Measurements from ENCODE around the gene TNFRSF4.

TNFRSF4 gene

DNA sequence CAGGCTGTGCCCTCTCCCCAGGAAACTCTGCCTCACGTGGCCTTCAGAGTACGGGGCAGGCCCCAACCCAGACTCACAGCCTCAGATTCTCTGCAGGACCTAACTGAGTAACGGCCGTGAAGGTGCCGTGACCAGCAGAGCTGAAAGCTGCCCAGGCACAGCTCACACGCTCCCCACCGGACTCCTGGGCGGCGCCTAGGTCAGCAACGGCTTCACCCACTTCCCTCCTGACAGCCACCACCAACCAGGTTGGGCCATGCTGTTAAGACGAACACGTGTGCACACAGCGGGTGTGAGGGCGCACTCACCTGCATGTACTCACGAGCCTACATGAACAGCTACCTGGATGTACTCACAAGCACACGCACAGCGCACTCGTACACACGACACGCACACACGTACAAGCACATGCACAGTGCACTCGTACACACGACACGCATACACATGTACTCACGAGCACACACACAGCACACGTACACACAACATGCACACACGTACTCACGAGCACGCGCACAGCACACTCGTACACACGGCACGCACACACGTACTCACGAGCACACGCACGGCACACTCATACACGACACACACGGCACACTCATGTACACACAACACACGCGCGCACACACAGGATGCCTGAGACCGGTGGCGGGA lies 8.7 kb upstream of the TNFRSF4 start:
- H3K4me2 ChIP-seq: no peak overlapping the region
- H4K20me1 ChIP-seq (ENCODE audit: insufficient read depth): no peaks in the 10 kb centered on the region
- TF ChIP-seq, protein P1, sequence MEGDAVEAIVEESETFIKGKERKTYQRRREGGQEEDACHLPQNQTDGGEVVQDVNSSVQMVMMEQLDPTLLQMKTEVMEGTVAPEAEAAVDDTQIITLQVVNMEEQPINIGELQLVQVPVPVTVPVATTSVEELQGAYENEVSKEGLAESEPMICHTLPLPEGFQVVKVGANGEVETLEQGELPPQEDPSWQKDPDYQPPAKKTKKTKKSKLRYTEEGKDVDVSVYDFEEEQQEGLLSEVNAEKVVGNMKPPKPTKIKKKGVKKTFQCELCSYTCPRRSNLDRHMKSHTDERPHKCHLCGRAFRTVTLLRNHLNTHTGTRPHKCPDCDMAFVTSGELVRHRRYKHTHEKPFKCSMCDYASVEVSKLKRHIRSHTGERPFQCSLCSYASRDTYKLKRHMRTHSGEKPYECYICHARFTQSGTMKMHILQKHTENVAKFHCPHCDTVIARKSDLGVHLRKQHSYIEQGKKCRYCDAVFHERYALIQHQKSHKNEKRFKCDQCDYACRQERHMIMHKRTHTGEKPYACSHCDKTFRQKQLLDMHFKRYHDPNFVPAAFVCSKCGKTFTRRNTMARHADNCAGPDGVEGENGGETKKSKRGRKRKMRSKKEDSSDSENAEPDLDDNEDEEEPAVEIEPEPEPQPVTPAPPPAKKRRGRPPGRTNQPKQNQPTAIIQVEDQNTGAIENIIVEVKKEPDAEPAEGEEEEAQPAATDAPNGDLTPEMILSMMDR (conservative IDR thresholded peaks at IDR 0.05; ENCODE audit: low read depth, low read length): no peak
- H2AFZ ChIP-seq (ENCODE audit: low read depth): no peak overlapping the region
- peaks cover 7% of the 10 kb centered on the region; the same call in 1 of the 2 replicates for H3K79me2 ChIP-seq (ENCODE audit: insufficient read depth, low read depth)
- H3K4me3 ChIP-seq (IDR thresholded peaks at IDR 0.05; ENCODE audit: insufficient read depth, low read depth, low read length): no peak overlapping the region
- no peaks in the 10 kb centered on the region for H3K27me3 ChIP-seq (ENCODE audit: insufficient read depth, low read depth)
- peaks cover 6% of the 10 kb centered on the region; the same call in 1 of the 2 replicates for H3K36me3 ChIP-seq (ENCODE audit: insufficient read depth)
- no peaks in the 10 kb centered on the region for H3K4me1 ChIP-seq (ENCODE audit: low read depth, poor library complexity, severe bottlenecking)
- H3K9ac ChIP-seq: no peak overlapping the region
- H3K27ac ChIP-seq: no peak overlapping the region

DNA sequence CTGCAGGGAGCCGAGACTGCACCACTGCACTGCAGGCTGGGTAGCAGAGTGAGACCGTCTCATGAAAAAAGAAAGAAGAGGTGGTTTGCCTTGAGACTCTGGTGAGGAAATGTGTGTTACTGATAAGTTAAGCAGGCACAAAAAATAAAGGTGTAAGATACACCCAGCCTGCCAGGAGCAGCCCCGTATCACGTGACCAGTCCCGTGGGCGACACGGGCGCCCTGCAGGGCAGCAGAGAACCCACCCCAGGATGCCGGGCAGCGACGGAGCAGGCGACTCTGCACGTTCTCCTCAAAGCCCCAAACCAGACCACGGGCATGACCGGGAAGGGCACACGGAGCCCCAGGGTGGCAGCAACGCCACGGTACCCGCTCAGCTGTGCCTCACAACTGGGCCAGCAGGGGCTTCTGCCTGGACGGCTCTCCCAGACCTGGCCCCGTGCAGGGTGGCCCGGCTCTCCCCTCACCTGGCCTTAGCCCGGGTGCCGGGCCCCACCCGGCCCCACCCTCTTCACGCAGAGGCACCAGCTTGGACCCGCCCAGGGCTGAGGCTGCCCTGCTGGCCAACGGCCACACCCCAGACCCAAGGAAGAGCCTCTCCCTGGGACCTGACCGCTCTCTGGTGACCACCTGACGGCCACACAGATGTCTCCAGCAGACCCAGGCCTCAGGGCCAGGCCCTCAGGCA lies 8.1 kb upstream of the TNFRSF4 start:
- Histone ChIP-seq H4K20me1 (ENCODE audit: insufficient read depth) (no peaks in the 10 kb centered on the region), H3K4me3 (IDR thresholded peaks at IDR 0.05; ENCODE audit: insufficient read depth, low read depth, low read length) (no peak overlapping the region), H3K4me1 (ENCODE audit: low read depth, poor library complexity, severe bottlenecking) (no peaks in the 10 kb centered on the region), H2AFZ (ENCODE audit: low read depth) (no peak overlapping the region), H3K36me3 (ENCODE audit: insufficient read depth) (peaks cover 6% of the 10 kb centered on the region; the same call in 1 of the 2 replicates), H3K27ac (no peak overlapping the region), H3K9ac (no peak overlapping the region), H3K4me2 (no peak overlapping the region), H3K27me3 (ENCODE audit: insufficient read depth, low read depth) (no peaks in the 10 kb centered on the region), H3K79me2 (ENCODE audit: insufficient read depth, low read depth) (peaks cover 7% of the 10 kb centered on the region; the same call in 1 of the 2 replicates)
- TF ChIP-seq, protein P1 (conservative IDR thresholded peaks at IDR 0.05; ENCODE audit: low read depth, low read length): no peak

DNA sequence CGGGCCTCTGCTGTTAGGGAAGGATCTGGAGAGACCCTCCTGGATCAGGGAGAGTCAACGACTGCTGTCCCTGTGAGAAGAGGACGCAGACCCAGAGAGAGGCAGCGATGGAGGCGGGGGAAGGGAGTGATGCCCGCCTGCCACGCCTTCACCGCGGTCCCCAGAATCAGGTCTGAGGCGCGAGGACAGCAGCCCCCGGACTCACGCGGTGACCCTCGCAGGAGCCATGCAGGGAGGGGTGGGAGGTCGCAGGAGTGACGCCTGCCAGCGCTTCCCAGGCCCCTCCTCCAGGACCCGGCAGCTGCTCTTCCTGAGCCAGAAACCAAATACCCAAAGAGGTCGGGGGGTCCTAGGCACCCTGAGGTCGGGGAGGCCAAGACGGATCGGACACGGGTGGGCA lies 6.2 kb upstream of the TNFRSF4 start:
- H3K27ac ChIP-seq: no peak overlapping the region
- TF ChIP-seq, protein P1 (conservative IDR thresholded peaks at IDR 0.05; ENCODE audit: low read depth, low read length): no peak
- H4K20me1 ChIP-seq (ENCODE audit: insufficient read depth): no peaks in the 10 kb centered on the region
- no peaks in the 10 kb centered on the region for H3K79me2 ChIP-seq (ENCODE audit: insufficient read depth, low read depth)
- no peak overlapping the region for H2AFZ ChIP-seq (ENCODE audit: low read depth)
- peaks cover 5% of the 10 kb centered on the region for H3K4me1 ChIP-seq (ENCODE audit: low read depth, poor library complexity, severe bottlenecking)
- H3K4me2 ChIP-seq: no peak overlapping the region
- no peak overlapping the region for H3K9ac ChIP-seq
- H3K36me3 ChIP-seq (ENCODE audit: insufficient read depth): peaks cover 6% of the 10 kb centered on the region; the same call in 1 of the 2 replicates
- H3K4me3 ChIP-seq (IDR thresholded peaks at IDR 0.05; ENCODE audit: insufficient read depth, low read depth, low read length): no peak overlapping the region
- no peaks in the 10 kb centered on the region for H3K27me3 ChIP-seq (ENCODE audit: insufficient read depth, low read depth)

DNA sequence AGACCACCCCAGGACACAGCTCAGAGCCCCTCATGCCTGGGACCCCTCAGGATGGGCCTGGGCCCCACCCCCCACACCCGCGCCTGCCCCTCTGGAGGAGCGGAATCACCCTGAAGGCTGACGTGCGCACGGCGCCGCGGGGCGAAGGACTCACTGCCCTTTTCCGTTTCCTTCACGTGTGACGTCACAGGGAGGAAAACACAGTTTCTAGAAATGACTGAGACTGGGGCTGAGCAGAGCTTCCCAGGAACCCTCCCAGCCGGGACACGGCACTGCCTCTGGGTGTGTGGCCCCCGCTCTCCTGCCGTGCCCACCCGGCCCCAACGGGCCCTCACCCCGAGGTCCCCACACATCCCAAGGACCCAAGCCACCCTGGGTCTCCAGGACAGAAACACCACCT lies 5.4 kb upstream of the TNFRSF4 start:
- no peak overlapping the region for H3K4me2 ChIP-seq
- H4K20me1 ChIP-seq (ENCODE audit: insufficient read depth): no peaks in the 10 kb centered on the region
- H3K4me1 ChIP-seq (ENCODE audit: low read depth, poor library complexity, severe bottlenecking): peaks cover 12% of the 10 kb centered on the region
- TF ChIP-seq, protein P1 (conservative IDR thresholded peaks at IDR 0.05; ENCODE audit: low read depth, low read length): no peak
- no peak overlapping the region for H3K9ac ChIP-seq
- H3K79me2 ChIP-seq (ENCODE audit: insufficient read depth, low read depth): no peaks in the 10 kb centered on the region
- no peaks in the 10 kb centered on the region for H3K27me3 ChIP-seq (ENCODE audit: insufficient read depth, low read depth)
- H3K36me3 ChIP-seq (ENCODE audit: insufficient read depth): peaks cover 6% of the 10 kb centered on the region; the same call in 1 of the 2 replicates
- H3K27ac ChIP-seq: no peak overlapping the region
- no peak overlapping the region for H2AFZ ChIP-seq (ENCODE audit: low read depth)
- H3K4me3 ChIP-seq (IDR thresholded peaks at IDR 0.05; ENCODE audit: insufficient read depth, low read depth, low read length): no peak overlapping the region

Measured in KMS-11 (cell line).